CD4-positive, alpha-beta T cell treated with Interleukin-10 for 1 hour (primary cell): ENCODE measurements around the gene ZDHHC14.

Experiments
- DNase-seq: peaks from one replicate; pipeline ENCODE4 v3.0.0-alpha.2; 2020

The ZDHHC14 gene

GRCh38 chr6:157632821-157633220, 251.8 kb downstream of the ZDHHC14 start:
- no peak for DNase-seq

GRCh38 chr6:157634546-157634945, 253.6 kb downstream of the ZDHHC14 start:
- no peak for DNase-seq

- DNase-seq, result no peak
Measured at GRCh38 chr6:157635388-157636244, 254.6 kb downstream of the ZDHHC14 start.

- DNase-seq, result no peak
Measured at GRCh38 chr6:157637516-157637915, 256.5 kb downstream of the ZDHHC14 start.

GRCh38 chr6:157637941-157638662, 257.1 kb downstream of the ZDHHC14 start:
- no peak for DNase-seq

- no peak for DNase-seq
Measured at GRCh38 chr6:157638779-157639178, 257.8 kb downstream of the ZDHHC14 start.

GRCh38 chr6:157640746-157641451, 259.9 kb downstream of the ZDHHC14 start:
- no peak for DNase-seq

- no peak for DNase-seq
Measured at GRCh38 chr6:157641837-157642236, 260.8 kb downstream of the ZDHHC14 start.

- no peak for DNase-seq
Measured at GRCh38 chr6:157642736-157643135, 261.7 kb downstream of the ZDHHC14 start.

- DNase-seq, result no peak
Measured at GRCh38 chr6:157644043-157644810, 263.2 kb downstream of the ZDHHC14 start.

- DNase-seq, result no peak
Measured at GRCh38 chr6:157645201-157645795, 264.3 kb downstream of the ZDHHC14 start.

GRCh38 chr6:157646012-157646411, 265.0 kb downstream of the ZDHHC14 start:
- no peak for DNase-seq

- DNase-seq, result no peak
Measured at GRCh38 chr6:157647261-157647915, 266.4 kb downstream of the ZDHHC14 start.

GRCh38 chr6:157648561-157648960, 267.6 kb downstream of the ZDHHC14 start:
- no peak for DNase-seq

- no peak for DNase-seq
Measured at GRCh38 chr6:157649311-157650260, 268.6 kb downstream of the ZDHHC14 start.

- no peak for DNase-seq
Measured at GRCh38 chr6:157650261-157650640, 269.3 kb downstream of the ZDHHC14 start.

GRCh38 chr6:157650801-157651200, 269.8 kb downstream of the ZDHHC14 start:
- no peak for DNase-seq

GRCh38 chr6:157651731-157652490, 270.9 kb downstream of the ZDHHC14 start:
- DNase-seq, result no peak

GRCh38 chr6:157652601-157653363, 271.8 kb downstream of the ZDHHC14 start:
- DNase-seq, result no peak
